Breast epithelium (tissue), 3 donors: ENCODE data around the gene PSMA7.

Source experiments
- POLR2AphosphoS5 ChIP-seq, 3 donors: sonication (generic); formaldehyde crosslinking; IDR thresholded peaks; one replicate each; pipeline ENCODE4 v1.6.1; 2017; ENCODE audit warnings: antibody characterized with exemption in 3 of 3
- TF ChIP-seq, protein P1 (sequence below), 3 donors: fragments of 450-650 bp; IDR thresholded peaks; one replicate each; pipeline ENCODE4 v1.5.1; 2016 to 2017; ENCODE audit warnings: antibody characterized with exemption in 3 of 3, mild to moderate bottlenecking in 3 of 3, moderate library complexity in 3 of 3

DNA sequence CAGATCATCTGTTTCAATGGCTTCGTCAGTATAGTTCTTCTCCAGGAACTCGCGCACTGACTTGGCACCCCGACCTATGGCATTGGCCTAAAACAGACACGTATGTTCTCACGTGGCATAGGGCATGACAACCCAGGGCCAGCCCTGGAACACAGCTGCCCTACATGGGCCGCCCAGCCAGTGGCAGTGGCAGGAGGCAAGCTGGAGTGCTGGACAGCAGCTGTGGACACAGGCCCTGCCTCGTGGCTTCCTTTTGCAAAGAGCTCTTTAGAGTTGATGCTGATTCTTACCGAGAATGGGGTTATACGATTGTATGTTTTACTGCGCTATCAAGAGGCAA is 5.0 kb downstream of the PSMA7 start:
- TF ChIP-seq POLR2AphosphoS5 (IDR thresholded peaks at IDR 0.05), result no peak
- TF ChIP-seq, protein P1, sequence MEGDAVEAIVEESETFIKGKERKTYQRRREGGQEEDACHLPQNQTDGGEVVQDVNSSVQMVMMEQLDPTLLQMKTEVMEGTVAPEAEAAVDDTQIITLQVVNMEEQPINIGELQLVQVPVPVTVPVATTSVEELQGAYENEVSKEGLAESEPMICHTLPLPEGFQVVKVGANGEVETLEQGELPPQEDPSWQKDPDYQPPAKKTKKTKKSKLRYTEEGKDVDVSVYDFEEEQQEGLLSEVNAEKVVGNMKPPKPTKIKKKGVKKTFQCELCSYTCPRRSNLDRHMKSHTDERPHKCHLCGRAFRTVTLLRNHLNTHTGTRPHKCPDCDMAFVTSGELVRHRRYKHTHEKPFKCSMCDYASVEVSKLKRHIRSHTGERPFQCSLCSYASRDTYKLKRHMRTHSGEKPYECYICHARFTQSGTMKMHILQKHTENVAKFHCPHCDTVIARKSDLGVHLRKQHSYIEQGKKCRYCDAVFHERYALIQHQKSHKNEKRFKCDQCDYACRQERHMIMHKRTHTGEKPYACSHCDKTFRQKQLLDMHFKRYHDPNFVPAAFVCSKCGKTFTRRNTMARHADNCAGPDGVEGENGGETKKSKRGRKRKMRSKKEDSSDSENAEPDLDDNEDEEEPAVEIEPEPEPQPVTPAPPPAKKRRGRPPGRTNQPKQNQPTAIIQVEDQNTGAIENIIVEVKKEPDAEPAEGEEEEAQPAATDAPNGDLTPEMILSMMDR (IDR thresholded peaks at IDR 0.05), result no peak
